ENCODE data around the gene GLT8D1.

Gene GLT8D1

DNA sequence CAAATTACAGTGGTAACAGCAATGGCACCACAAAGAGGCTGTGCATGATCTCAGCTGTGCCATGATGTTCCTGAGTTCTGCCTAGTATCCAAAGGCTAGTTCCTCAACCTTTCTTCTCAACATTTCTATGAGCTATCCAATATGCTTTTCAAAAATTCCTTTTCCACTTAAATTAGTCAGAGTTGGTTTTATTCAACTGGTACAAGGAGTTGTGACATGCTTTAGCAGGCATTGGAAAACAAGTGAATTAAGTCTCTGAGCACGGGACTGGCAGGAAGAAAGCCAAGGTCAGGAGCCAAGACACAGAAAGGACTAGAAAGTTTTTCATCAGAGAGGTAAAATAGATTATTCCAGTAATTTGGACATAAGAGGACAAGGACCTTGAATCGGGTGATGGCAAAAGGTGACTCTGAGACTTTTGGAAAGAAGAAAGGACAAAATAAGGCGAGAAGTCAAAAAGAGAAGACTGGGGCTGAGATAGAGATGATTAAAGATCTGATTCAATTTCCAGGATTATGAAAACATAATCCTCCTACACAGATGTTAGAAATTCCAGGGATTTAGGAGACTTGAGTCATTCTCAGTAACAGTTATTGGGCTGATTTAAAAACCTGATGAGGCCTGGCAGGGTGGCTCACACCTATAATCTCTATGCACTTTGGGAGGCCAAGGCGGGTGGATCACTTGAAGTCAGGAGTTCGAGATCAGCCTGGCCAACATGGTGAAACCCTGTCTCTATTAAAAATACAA lies 56.0 kb downstream of the GLT8D1 start:
- in situ Hi-C loops (cut with MboI; ENCODE audit: low pct_unique_long_range_greater_than_20kb, low sequenced_read_pairs, unreplicated experiment) = no loop called here
- no peak for DNase-seq (ENCODE audit: low spot score)
- TF ChIP-seq, protein P1, sequence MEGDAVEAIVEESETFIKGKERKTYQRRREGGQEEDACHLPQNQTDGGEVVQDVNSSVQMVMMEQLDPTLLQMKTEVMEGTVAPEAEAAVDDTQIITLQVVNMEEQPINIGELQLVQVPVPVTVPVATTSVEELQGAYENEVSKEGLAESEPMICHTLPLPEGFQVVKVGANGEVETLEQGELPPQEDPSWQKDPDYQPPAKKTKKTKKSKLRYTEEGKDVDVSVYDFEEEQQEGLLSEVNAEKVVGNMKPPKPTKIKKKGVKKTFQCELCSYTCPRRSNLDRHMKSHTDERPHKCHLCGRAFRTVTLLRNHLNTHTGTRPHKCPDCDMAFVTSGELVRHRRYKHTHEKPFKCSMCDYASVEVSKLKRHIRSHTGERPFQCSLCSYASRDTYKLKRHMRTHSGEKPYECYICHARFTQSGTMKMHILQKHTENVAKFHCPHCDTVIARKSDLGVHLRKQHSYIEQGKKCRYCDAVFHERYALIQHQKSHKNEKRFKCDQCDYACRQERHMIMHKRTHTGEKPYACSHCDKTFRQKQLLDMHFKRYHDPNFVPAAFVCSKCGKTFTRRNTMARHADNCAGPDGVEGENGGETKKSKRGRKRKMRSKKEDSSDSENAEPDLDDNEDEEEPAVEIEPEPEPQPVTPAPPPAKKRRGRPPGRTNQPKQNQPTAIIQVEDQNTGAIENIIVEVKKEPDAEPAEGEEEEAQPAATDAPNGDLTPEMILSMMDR (IDR thresholded peaks at IDR 0.05; ENCODE audit: extremely low read depth, insufficient read depth, missing control alignments) = no peak

DNA sequence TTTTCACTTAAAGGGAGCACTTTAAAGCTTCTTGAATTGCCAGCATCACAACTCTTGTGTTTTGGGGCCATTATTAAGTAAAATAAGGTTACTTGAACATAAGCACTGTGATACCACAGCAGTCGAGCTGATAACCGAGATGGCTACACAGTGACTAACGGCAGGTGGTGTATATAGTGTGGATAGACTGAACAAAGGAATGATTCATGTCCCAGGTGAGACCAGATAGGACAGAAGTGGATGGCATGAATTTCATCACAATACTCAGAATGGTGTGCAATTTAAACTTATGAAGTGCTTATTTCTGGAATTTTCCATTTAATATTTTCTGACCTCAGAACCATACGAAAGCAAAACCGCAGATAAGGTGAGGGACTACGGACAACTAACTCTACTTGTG lies 60.0 kb downstream of the GLT8D1 start:
- TF ChIP-seq, protein P1 (IDR thresholded peaks at IDR 0.05; ENCODE audit: extremely low read depth, insufficient read depth, missing control alignments) = no peak
- in situ Hi-C loops (cut with MboI; ENCODE audit: low pct_unique_long_range_greater_than_20kb, low sequenced_read_pairs, unreplicated experiment) = no loop called here
- DNase-seq (ENCODE audit: low spot score) = no peak
